ENCODE data around the gene NCOA1.

DNA sequence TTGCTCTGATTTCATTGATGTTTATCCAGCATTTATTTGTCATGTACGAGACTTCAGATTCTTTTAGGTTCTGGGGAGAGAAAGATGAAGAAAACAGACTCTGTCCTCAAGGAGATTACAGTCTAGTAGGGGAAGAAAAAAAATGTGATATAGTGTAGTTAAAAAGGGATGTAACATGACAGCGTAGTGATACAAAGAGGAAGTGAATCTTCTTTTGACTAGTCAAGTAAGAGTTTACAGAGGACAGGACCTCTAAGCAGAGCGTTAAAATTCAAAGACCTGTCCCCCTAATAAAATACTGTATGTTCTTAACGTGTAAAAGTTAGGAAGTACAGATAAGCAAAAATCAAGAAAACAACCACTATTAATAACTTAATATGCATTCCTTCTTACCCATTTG is 47.7 kb downstream of the NCOA1 start:
- TF ChIP-seq RCOR1 (IDR thresholded peaks at IDR 0.05; ENCODE audit: insufficient replicate concordance, low read length): no peak
- TF ChIP-seq POLR2A (IDR thresholded peaks at IDR 0.05; ENCODE audit: low read depth, low read length): no peak
- TF ChIP-seq CTCF (conservative IDR thresholded peaks at IDR 0.05; ENCODE audit: low read depth, low read length): no peak
- TF ChIP-seq MAFK (IDR thresholded peaks at IDR 0.05; ENCODE audit: low read depth, low read length): no peak
- TF ChIP-seq FOS (IDR thresholded peaks at IDR 0.05; ENCODE audit: low read depth, low read length): no peak
- no peak for TF ChIP-seq MXI1 (IDR thresholded peaks at IDR 0.05; ENCODE audit: borderline replicate concordance, low read depth, low read length)
- no peak for TF ChIP-seq SMC3 (IDR thresholded peaks at IDR 0.05; ENCODE audit: low read depth, low read length)
- no peak for TF ChIP-seq CEBPB (IDR thresholded peaks at IDR 0.05; ENCODE audit: low read depth, low read length)
- no peak for TF ChIP-seq CHD1 (IDR thresholded peaks at IDR 0.05; ENCODE audit: low read depth, low read length)
- TF ChIP-seq BHLHE40 (IDR thresholded peaks at IDR 0.05; ENCODE audit: low read depth, low read length): no peak
- TF ChIP-seq, protein P1, sequence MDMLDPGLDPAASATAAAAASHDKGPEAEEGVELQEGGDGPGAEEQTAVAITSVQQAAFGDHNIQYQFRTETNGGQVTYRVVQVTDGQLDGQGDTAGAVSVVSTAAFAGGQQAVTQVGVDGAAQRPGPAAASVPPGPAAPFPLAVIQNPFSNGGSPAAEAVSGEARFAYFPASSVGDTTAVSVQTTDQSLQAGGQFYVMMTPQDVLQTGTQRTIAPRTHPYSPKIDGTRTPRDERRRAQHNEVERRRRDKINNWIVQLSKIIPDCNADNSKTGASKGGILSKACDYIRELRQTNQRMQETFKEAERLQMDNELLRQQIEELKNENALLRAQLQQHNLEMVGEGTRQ (IDR thresholded peaks at IDR 0.05; ENCODE audit: low read depth, low read length): no peak

Measured in IMR-90 (cell line).